ENCODE data around the gene MYCL.

The MYCL gene

DNA sequence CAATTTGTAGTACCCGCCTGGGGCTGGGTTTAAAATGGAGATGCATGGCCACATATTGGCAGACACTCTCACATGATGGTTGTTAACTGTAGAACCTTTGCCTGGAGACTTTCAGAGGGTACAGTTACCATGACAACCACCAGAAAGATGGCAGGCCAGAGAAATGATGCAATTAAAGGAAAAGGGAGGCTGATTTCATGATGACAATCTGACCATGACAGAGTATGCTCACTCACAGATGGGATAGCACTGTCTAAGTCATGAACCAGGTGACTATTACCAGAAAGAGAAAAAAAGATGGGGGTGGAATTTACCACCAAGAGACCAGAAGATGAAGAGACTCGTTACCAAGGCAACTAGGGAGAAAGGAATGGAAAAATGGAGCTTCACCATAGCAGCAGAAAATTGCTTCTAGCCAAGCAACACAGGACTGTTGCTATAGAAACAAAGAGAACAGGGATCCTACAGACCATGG, 14.9 kb downstream of the MYCL start:
- in situ Hi-C loops (cut with HindIII; ENCODE audit: low pct_ligation_motif_present, low sequenced_read_pairs), result no loop called here
- no peak overlapping the region for H3K4me3 ChIP-seq (ENCODE audit: low read depth, low read length)
- no peak for DNase-seq
- TF ChIP-seq, protein P1, sequence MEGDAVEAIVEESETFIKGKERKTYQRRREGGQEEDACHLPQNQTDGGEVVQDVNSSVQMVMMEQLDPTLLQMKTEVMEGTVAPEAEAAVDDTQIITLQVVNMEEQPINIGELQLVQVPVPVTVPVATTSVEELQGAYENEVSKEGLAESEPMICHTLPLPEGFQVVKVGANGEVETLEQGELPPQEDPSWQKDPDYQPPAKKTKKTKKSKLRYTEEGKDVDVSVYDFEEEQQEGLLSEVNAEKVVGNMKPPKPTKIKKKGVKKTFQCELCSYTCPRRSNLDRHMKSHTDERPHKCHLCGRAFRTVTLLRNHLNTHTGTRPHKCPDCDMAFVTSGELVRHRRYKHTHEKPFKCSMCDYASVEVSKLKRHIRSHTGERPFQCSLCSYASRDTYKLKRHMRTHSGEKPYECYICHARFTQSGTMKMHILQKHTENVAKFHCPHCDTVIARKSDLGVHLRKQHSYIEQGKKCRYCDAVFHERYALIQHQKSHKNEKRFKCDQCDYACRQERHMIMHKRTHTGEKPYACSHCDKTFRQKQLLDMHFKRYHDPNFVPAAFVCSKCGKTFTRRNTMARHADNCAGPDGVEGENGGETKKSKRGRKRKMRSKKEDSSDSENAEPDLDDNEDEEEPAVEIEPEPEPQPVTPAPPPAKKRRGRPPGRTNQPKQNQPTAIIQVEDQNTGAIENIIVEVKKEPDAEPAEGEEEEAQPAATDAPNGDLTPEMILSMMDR (IDR thresholded peaks at IDR 0.05; ENCODE audit: low read depth, low read length, missing control alignments), result no peak
- H3K36me3 ChIP-seq (replicated peaks), result no peaks in the 10 kb centered on the region
- H3K27me3 ChIP-seq (replicated peaks), result no peaks in the 10 kb centered on the region
- no peak overlapping the region for H3K27ac ChIP-seq

DNA sequence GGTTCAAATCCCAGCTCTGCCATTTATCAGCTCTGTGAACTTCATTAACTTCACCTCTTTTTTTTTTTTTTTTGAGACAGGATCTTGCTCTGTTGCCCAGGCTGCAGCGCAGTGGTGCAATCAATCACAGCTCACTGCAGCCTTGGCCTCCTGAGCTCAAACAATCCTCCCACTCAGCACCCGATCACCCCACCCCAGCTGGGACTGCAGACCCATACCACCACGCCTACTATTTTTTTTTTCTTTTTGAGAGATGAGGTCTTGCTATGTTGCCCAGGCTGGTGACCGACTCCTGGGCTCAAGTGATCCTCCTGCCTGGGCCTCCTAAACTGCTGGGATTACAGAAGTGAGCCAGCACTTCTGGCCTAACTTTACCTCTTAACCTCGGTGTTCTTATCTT, 16.2 kb downstream of the MYCL start:
- no peak for DNase-seq
- Histone ChIP-seq H3K36me3 (replicated peaks) (no peaks in the 10 kb centered on the region), H3K4me3 (ENCODE audit: low read depth, low read length) (no peak overlapping the region), H3K27me3 (replicated peaks) (no peaks in the 10 kb centered on the region), H3K27ac (no peak overlapping the region)
- in situ Hi-C loops (cut with HindIII; ENCODE audit: low pct_ligation_motif_present, low sequenced_read_pairs), result no loop called here
- TF ChIP-seq, protein P1 (IDR thresholded peaks at IDR 0.05; ENCODE audit: low read depth, low read length, missing control alignments), result no peak

GRCh38 chr1:39882152-39882551, 19.6 kb downstream of the MYCL start:
- in situ Hi-C loops (cut with HindIII; ENCODE audit: low pct_ligation_motif_present, low sequenced_read_pairs), result no loop called here
- no peak for DNase-seq
- Histone ChIP-seq H3K27ac (no peak overlapping the region), H3K4me3 (ENCODE audit: low read depth, low read length) (peak overlapping the region; percentile 96), H3K27me3 (replicated peaks) (no peaks in the 10 kb centered on the region), H3K36me3 (replicated peaks) (no peaks in the 10 kb centered on the region)
- TF ChIP-seq, protein P1 (IDR thresholded peaks at IDR 0.05; ENCODE audit: low read depth, low read length, missing control alignments), result no peak

- no peak for DNase-seq
- H3K27ac ChIP-seq, result no peak overlapping the region
- TF ChIP-seq, protein P1 (IDR thresholded peaks at IDR 0.05; ENCODE audit: low read depth, low read length, missing control alignments), result no peak
- H3K36me3 ChIP-seq (replicated peaks), result no peaks in the 10 kb centered on the region
- H3K4me3 ChIP-seq (ENCODE audit: low read depth, low read length), result no peak overlapping the region
- no peaks in the 10 kb centered on the region for H3K27me3 ChIP-seq (replicated peaks)
- in situ Hi-C loops (cut with HindIII; ENCODE audit: low pct_ligation_motif_present, low sequenced_read_pairs), result no loop called here
Measured at GRCh38 chr1:39877980-39878956, 23.4 kb downstream of the MYCL start.

DNA sequence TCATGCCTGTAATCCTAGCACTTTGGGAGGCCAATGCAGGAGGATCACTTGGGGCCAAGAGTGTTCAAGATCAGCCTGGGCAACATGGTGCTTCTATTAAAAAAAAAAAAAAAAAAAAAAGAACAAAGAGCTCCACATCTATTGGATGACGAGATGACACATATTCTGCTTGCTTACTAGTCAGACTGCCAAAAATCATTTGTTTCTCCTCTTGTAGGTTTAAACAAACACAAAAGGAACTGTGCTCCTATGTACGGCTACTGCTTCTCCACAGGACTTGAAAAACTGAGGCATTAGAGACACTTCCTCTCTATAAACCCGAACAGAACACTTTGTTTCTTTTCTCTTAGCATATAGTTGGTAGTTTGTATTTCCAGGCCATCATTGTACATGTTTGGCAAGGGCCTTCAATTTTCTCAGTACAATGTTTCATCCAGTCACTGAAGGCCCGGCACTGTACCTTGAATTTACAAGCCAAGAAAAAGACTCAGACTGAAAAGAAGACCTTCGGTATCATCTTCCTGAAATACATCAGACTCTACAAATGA, 24.4 kb downstream of the MYCL start:
- DNase-seq, result no peak
- Histone ChIP-seq H3K27me3 (replicated peaks) (no peaks in the 10 kb centered on the region), H3K27ac (no peak overlapping the region), H3K36me3 (replicated peaks) (no peaks in the 10 kb centered on the region), H3K4me3 (ENCODE audit: low read depth, low read length) (no peak overlapping the region)
- in situ Hi-C loops (cut with HindIII; ENCODE audit: low pct_ligation_motif_present, low sequenced_read_pairs), result no loop called here
- TF ChIP-seq, protein P1 (IDR thresholded peaks at IDR 0.05; ENCODE audit: low read depth, low read length, missing control alignments), result no peak
